HG02970 (cell line): ENCODE measurements around the gene ANGPTL4.
"Not testable (repeated sequence)": the region's sequence is repeated elsewhere in the genome, so short reads cannot be mapped to it uniquely, and the experiment has no call there.

Source experiments
- ATAC-seq: cut with Tn5 transposase; IDR thresholded peaks from one replicate; pipeline ENCODE4 v1.9.1; 2021; ENCODE audit warnings: mild to moderate bottlenecking, moderate library complexity, moderate number of reproducible peaks; ENCODE audit not compliant: unreplicated experiment, low FRiP score

Gene ANGPTL4

GRCh38 chr19:8333767-8334457, 30.0 kb upstream of the ANGPTL4 start:
- no peak for ATAC-seq

- ATAC-seq = no peak
Measured at GRCh38 chr19:8334458-8335342, 29.3 kb upstream of the ANGPTL4 start.

GRCh38 chr19:8335343-8336071, 28.4 kb upstream of the ANGPTL4 start:
- ATAC-seq = no peak

- ATAC-seq = no peak
Measured at GRCh38 chr19:8336072-8336569, 27.8 kb upstream of the ANGPTL4 start.

GRCh38 chr19:8336660-8337059, 27.3 kb upstream of the ANGPTL4 start:
- ATAC-seq = no peak

GRCh38 chr19:8337728-8338127, 26.2 kb upstream of the ANGPTL4 start:
- ATAC-seq = no peak

GRCh38 chr19:8338835-8339234, 25.1 kb upstream of the ANGPTL4 start:
- no peak for ATAC-seq

GRCh38 chr19:8340341-8341096, 23.4 kb upstream of the ANGPTL4 start:
- no peak for ATAC-seq

- ATAC-seq = not testable (repeated sequence)
Measured at GRCh38 chr19:8341504-8341903, 22.5 kb upstream of the ANGPTL4 start.

- ATAC-seq = no peak
Measured at GRCh38 chr19:8342316-8342683, 21.7 kb upstream of the ANGPTL4 start.

GRCh38 chr19:8342684-8343482, 21.1 kb upstream of the ANGPTL4 start, which contains the start of gene KANK3:
Gene KANK3, minus strand, starts transcription at chr19:8343262. Its CDS starts 5,434 bp downstream, at chr19:8337828.
- ATAC-seq = no peak

GRCh38 chr19:8343483-8343844, 20.5 kb upstream of the ANGPTL4 start:
- ATAC-seq = no peak

GRCh38 chr19:8349629-8350372, 14.2 kb upstream of the ANGPTL4 start:
- ATAC-seq = not testable (repeated sequence)

- ATAC-seq = no peak
Measured at GRCh38 chr19:8352134-8352827, 11.7 kb upstream of the ANGPTL4 start.

- ATAC-seq = not testable (repeated sequence)
Measured at GRCh38 chr19:8352845-8353244, 11.1 kb upstream of the ANGPTL4 start.

GRCh38 chr19:8355631-8356402, 8.1 kb upstream of the ANGPTL4 start:
- no peak for ATAC-seq

- ATAC-seq = no peak
Measured at GRCh38 chr19:8357007-8357521, 6.9 kb upstream of the ANGPTL4 start.
